GM20431 (cell line): ENCODE data around the gene LPIN1.

Experiments used
- in situ Hi-C: fragments of 300-500 bp; cut with MseI, MboI; formaldehyde crosslinking; loops from one replicate; pipeline ENCODE4 v1.15.0; 2020; ENCODE audit warnings: low sequenced_read_pairs; ENCODE audit not compliant: unreplicated experiment

Gene LPIN1

DNA sequence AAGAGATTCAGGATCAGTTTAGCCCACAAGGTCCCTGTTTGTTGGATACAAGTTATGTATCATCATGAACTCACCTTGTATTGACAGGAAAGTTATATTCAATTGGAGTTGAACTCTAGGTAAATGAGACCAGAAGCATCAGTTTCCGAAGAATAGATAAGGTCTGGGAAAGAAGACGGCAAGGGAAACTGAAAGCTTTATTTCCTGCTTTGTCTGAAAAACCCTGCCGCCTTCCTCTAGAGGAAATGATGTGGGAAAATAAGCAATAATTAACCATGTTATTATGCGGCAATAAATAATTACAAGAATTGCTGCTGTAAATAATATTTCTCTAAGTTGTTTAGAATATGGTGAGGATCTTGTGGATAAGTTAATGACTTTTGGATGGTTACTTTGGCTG lies 32.0 kb downstream of the LPIN1 start:
- in situ Hi-C loops = no loop called here

GRCh38 chr2:11778923-11779757 lies 32.7 kb downstream of the LPIN1 start:
- in situ Hi-C loops = no loop called here

DNA sequence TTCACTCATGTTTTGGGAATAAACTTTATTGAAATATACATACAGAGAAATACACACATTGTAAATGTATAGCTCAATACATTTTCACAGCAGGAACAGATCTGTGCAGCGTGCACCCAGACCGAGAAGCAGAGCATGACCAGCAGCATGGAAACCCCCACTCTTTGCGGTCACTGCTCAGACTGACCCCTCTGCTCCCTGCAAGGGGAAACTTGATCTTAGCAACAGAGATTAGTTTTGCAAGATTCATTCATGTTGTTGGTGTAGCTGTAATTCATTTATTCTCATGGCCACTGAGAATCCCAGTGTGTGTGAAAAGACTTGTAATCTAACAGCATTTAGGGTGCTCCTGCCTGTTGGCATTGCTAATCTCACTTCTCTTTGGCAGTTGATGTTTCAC lies 35.2 kb downstream of the LPIN1 start:
- in situ Hi-C loops = loop anchor here (5.0 kb wide), 1 partner anchor 89 kb away; no protein-coding TSS in a partner anchor

GRCh38 chr2:11784280-11784679 lies 37.8 kb downstream of the LPIN1 start:
- in situ Hi-C loops = loop anchor here (5.0 kb wide), 1 partner anchor 92 kb away; no protein-coding TSS in a partner anchor

GRCh38 chr2:11784747-11785610 lies 38.5 kb downstream of the LPIN1 start:
- in situ Hi-C loops = loop anchor here (5.0 kb wide), 1 partner anchor 93 kb away; no protein-coding TSS in a partner anchor

GRCh38 chr2:11785611-11785940 lies 39.1 kb downstream of the LPIN1 start:
- in situ Hi-C loops = no loop called here

DNA sequence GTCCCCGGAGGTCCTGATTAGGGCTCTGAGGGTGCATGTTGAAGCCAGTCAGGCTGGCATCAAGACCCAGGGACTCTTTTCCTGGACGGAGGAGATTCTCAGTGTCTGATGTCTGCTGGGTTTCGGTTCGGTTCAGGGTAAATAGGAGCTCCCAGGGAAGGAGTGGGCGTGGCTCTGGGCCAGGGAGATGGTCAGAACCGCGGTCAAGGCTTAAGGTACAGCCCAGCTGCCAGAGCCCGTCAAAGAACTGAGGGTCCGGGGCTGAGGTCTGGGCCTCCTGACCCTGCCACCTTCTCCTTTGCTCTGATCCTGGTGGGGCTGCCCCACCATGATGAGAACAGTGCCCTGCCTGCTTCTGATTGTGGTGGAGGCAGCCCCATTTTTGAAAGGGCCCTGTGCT lies 39.8 kb downstream of the LPIN1 start:
- in situ Hi-C loops = no loop called here

GRCh38 chr2:11786592-11786991 lies 40.2 kb downstream of the LPIN1 start:
- in situ Hi-C loops = no loop called here

DNA sequence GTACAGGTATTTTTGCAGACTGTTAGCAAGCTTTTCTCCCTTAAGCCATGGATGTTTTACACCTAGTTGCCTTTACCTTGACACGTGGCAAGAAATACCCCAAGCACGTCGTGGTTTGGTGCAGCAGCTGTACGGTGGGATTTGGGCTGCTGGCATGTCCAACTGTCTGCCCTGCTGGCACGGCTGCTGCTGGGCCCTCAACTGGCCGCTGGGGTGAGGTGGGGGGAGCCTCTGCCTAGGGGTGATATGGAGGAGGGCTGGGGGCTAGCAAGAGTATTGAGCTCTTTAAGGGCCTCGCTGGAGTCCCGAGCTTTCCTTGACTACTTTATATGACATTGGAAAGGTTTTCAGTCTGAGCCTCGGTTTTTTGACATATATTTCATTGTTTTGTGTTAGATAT lies 41.6 kb downstream of the LPIN1 start:
- in situ Hi-C loops = no loop called here

DNA sequence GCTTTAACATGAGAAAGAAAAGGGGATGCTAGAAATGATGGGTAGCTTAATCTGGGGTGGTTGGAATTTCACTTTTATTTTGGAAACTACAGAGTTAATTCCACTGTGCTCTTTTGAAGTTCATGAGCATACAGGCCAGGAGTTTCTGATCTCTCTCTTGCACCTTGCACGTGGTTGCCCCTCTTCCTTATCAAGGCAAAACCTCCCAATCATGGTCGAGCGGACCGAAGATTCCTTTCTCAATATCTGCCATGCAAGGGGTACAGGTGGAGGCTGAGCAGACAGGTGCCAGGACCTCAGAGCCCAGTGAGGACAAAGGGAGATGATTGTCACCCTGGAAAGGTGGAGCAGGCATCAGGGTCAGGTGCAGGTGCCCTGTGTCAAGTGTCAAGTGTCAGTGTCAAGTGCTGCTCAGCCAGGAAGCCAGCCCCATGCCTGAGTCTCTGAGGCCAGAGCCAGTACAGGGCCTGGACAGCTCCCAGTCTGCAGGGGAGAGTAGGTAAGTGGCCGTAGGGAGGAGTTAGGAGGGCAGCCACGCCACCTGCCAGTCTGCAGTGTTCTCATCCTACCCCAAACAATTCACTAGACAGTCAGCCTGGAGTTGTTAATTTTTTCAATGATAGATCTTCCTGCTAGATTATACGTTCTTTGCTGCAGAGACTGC lies 42.2 kb downstream of the LPIN1 start:
- in situ Hi-C loops = no loop called here

- in situ Hi-C loops = no loop called here
Observed at GRCh38 chr2:11789243-11789642, 42.8 kb downstream of the LPIN1 start.

DNA sequence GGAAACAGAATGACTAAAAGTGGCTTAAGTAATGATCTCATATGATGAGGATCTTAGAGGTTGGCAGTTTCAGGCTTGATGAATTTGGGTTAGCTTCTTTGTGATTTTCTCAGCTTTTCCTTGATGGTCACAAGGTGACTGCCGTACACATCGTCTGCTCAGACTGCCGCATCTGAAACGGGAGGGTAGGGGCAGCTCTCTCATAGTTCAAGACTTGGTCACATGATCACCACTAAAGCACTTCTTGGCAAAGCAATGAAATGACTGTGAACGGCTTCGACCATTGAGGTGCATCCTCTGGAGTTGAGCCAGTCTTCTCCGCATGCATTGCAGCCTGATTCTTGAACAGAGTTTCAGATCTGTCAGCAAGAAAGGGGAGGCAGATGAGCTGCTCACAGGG lies 43.8 kb downstream of the LPIN1 start:
- in situ Hi-C loops = no loop called here

DNA sequence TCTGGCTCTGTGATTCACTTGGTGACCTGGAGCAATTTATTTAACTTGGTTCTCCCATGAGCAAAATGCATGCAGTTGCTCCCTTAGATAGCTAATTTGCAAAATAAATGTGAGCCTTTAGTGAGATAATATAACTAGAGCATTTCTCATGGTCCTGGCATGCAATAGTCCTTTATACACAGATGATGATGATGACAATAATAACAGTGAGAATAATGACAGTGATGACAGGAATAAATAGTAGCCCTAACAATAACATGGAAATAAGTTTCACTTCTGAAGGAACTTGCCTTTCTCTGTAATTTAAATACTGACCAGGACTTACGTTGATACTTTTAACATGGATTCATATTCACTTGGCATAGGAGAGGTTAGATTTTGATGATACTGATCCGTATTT lies 49.2 kb downstream of the LPIN1 start:
- in situ Hi-C loops = no loop called here

DNA sequence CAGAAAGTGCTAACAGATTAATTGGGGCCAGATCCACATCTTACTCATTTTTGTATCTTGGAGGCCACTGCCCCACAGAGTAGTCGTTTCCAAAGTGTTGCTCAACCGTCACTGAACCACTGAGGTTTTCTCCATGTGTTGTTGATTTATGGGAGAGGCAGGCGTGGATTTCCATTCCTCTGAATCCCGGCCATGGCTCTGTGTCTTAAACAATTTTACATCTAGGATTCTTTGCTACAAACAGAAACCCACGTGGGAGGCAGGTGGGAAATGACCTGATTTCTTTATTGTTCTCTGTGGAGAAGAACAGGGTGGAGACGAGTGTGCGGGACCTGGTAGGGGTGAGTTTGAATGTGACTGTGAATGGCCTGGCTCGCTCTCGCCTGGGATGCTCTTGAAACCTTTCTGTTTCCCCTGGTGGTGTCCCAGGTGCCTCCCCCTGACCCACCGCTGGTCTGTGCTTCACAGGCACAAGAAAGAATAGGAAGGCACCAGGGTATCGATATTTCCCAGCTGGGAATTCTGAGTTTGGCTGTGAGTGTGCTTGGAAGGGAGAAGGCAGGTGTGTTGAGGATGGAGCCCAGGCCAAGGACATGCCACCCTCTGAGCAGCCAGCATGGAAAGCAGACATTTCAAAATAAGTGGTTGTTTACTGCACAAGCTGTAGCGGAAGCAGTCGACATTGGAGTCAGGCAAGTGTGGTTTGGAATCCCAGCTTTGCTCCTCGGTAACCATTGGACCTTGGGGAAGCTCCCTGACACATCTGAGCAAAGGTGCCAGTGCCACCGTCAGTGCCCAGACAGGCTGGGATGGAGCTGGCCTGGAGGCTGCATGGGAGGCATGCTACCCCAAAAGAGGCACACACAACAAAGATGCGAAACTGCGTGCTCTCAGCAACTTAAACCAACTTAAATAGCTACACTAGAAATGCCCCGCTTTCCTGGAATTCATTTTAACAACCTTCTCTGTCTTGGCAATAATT lies 50.0 kb downstream of the LPIN1 start:
- in situ Hi-C loops = no loop called here

DNA sequence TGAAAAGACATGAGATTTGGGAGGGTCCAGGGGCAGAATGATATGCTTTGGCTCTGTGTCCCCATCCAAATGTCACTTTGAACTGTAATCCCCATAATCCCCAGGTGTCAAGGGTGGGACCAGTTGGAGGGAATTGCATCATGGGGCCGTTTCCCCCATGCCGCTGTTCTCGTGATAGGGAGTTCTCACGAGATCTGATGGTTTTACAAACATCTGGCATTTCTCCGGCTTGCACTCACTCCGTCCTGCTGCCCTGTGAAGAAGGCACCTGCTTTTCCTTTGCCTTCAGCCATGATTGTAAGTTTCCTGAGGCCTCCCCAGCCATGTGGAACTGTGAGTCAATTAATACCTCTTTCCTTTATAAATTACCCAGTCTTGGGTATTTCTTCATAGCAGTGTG lies 51.4 kb downstream of the LPIN1 start:
- in situ Hi-C loops = no loop called here

DNA sequence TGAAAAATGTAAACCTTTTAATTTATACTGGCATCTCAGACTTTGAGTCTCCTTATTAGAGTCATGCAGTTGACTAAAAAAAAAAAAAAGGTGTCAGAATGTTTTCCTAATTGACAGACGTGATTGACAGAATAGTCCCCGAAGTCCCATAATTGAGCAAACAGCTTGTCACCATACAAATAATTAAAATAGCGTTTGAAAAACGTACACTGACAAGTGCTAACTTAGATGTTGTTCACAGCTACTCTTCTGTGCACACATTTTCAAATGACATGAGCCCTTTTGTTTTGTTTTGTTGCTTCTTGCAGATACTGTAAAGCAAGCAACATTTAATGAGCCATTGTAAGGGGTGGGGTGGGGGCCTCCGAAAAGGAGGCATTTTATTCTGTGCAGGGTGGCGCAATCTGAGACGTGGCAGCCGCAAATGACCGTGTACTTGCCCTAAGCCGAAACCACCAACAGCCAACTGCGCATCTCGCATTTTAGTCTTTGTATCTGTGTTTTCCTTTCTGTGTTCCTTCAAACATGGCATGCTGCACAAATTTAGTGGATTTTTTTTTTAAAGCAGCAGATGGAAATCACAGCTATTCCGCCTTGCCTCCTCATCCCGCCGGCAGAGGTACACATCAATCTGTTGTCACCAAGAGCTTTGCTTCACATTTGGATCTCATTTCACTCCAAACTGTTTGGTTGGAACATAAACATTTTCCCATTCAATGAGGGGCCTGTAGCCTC lies 52.4 kb downstream of the LPIN1 start:
- in situ Hi-C loops = no loop called here

DNA sequence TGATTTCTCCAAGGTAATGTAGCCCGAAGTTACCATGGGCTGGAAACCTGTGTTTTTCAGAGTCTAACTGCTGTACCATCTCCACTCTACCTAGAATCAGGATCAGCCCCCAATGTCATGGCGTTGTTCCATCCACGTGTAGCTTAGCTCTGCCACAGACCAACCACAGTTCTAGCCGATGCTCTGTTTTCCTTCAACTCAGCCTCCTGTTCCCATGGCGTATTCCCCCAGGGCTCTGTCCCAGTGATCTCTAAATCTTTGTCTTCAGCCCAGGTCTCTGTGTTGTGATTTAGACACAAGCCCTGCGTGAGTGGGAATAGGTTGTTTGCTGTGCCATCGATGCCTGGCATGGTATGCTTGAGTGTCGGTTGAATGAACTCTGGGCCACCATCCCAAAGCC lies 53.4 kb downstream of the LPIN1 start:
- in situ Hi-C loops = no loop called here

GRCh38 chr2:11802782-11803191 lies 56.4 kb downstream of the LPIN1 start:
- in situ Hi-C loops = no loop called here

- in situ Hi-C loops = no loop called here
Observed at GRCh38 chr2:11805024-11805423, 58.6 kb downstream of the LPIN1 start.
